SK-N-SH treated with all-trans-retinoic acid at 6 μM for 48 hours (cell line): Measurements from ENCODE around the gene ATP11A.

ENCODE experiments used
- ESRRG ChIP-seq: fragments of 250-450 bp; sonication (Bioruptor Pico); IDR thresholded peaks from 2 replicates; pipeline ENCODE4 v1.6.1; 2021; ENCODE audit warnings: mild to moderate bottlenecking
- TCF4 ChIP-seq: fragments of 250-450 bp; sonication (Bioruptor Pico); IDR thresholded peaks from 2 replicates; pipeline ENCODE4 v1.8.0; 2021; ENCODE audit warnings: mild to moderate bottlenecking, moderate library complexity, borderline replicate concordance
- TF ChIP-seq, protein P1 (sequence below): fragments of 250-450 bp; sonication (Bioruptor Pico); IDR thresholded peaks from 2 replicates; pipeline ENCODE4 v1.5.1; 2020; ENCODE audit warnings: low read depth, mild to moderate bottlenecking, moderate library complexity

DNA sequence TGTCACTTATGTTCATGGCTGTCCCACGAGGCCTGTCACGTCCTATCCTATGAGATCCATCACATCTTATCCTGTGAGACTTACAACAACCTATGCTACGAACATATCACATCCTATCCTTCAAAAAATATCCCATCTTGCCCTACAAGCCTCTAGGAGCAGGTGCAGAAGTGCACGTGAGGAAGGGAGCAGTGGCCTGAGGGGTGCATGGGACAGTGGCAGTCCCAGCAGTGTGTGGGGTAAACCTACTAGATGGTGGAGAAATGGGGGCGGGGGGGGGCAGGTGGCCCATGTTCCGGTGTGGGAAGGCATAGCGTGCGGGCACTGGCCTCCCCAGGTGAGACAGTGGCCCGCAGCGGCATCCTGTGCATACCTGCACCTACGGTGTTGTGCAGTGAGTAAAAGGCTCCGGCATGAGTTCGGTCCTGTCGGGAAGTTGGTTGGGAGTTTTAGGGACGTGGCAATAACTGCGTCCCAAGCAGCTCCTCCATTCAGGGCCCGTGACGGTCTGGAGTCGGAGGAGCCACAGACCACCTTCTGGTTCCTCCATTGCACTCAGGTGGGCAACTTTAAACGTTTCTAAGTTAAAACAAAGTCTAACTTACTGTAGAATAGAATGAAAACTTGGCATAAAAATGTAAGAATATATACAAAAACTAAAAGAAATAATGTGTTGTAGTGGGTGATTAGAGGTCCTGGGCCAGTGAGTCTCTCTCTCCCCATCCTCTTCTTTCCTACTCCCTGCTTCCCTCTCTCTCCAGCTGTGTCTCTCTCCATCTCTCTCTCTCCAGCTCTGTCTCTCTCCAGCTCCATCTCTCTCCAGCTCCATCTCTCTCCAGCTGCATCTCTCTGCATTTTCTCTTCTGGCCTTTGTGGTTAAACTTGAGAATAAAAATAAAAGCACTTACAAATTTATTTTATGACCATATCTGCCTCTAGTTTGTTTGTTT is 42.1 kb downstream of the ATP11A start:
- TF ChIP-seq ESRRG (CRISPR knock-in tag) (no peak), TCF4 (CRISPR knock-in tag) (no peak)
- TF ChIP-seq, protein P1, sequence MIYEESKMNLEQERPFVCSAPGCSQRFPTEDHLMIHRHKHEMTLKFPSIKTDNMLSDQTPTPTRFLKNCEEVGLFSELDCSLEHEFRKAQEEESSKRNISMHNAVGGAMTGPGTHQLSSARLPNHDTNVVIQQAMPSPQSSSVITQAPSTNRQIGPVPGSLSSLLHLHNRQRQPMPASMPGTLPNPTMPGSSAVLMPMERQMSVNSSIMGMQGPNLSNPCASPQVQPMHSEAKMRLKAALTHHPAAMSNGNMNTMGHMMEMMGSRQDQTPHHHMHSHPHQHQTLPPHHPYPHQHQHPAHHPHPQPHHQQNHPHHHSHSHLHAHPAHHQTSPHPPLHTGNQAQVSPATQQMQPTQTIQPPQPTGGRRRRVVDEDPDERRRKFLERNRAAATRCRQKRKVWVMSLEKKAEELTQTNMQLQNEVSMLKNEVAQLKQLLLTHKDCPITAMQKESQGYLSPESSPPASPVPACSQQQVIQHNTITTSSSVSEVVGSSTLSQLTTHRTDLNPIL (CRISPR knock-in tag), result no peak
